ENCODE measurements around the gene EXTL1.

EXTL1 gene

DNA sequence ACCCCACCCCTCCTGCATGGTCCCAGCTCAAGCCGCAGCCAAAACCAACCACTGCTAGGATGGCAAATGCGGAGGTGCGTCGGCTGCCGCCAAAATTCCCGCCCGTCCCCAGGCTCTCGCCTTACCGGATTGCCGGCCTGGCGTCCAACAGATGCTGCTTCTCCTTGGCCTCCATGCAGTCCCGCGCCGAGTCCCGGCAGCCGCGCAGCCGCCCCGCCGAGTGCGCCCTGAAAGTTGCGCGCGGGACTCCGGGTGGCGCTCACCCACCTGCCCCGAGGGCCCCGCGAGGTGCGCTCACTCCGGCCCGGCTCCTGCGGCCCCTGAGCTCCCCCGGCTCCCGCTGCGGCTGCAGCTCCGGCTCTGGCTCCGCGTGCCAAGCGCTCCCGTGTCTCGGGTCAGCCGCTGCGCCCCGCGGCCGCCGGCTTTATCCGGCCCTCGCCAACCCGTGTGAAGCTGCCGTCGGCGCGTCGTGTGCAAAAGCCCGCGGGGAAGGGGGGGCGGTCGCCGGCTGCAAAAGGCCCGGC is 24.2 kb downstream of the EXTL1 start, which contains the start of gene SLC30A2:
TSS of gene SLC30A2 (minus strand) at position 397 of the 524 bp plus-strand sequence. CDS start at position 175, 222 bp downstream.
- H3K27ac ChIP-seq, result no peak within 1 kb of the TSS
- TF ChIP-seq, protein P1, sequence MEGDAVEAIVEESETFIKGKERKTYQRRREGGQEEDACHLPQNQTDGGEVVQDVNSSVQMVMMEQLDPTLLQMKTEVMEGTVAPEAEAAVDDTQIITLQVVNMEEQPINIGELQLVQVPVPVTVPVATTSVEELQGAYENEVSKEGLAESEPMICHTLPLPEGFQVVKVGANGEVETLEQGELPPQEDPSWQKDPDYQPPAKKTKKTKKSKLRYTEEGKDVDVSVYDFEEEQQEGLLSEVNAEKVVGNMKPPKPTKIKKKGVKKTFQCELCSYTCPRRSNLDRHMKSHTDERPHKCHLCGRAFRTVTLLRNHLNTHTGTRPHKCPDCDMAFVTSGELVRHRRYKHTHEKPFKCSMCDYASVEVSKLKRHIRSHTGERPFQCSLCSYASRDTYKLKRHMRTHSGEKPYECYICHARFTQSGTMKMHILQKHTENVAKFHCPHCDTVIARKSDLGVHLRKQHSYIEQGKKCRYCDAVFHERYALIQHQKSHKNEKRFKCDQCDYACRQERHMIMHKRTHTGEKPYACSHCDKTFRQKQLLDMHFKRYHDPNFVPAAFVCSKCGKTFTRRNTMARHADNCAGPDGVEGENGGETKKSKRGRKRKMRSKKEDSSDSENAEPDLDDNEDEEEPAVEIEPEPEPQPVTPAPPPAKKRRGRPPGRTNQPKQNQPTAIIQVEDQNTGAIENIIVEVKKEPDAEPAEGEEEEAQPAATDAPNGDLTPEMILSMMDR (conservative IDR thresholded peaks at IDR 0.05), result no peak

DNA sequence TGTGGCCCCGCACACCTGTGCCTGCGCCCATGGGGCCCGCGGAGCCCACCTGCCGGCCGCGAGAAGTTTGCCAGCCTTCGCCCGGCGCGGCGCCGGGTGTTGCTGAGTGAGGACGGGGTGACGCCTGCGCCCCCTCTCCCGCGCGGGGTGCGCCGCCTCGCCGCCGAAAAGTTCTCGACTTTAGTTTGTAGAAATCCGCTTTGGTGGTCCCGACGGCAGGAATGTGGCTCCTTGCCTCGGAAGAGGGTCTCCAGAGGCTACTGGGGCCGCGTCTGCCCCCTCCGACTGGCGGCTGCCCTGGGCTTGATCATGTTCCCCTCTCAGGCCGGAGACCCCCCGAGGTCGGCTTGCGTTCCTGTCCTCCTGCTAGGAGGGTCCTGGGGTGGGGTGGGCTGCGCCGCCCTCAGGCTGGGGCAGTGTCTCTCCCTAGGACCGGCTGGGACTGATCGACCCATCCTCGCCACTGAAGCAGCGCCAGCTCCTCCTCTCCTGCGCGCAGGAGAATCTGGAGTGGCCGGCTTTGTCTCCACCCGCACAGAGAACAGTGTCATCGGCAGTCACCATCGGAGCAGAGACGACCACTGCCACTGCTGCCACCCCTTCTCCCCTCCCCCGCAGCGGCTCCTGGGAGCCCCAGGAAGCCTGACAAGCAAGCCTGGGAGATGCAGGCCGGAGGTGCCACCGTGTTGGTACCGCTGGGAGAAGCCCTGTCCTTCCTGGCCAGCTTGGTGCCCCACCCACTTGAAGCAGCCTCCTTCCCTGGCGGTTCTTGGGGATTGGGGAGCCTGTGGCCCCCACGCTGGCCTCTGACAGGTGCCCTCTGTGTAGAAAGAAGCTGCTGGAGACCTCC is 24.9 kb downstream of the EXTL1 start:
- TF ChIP-seq, protein P1 (conservative IDR thresholded peaks at IDR 0.05), result no peak
- no peak overlapping the region for H3K27ac ChIP-seq

DNA sequence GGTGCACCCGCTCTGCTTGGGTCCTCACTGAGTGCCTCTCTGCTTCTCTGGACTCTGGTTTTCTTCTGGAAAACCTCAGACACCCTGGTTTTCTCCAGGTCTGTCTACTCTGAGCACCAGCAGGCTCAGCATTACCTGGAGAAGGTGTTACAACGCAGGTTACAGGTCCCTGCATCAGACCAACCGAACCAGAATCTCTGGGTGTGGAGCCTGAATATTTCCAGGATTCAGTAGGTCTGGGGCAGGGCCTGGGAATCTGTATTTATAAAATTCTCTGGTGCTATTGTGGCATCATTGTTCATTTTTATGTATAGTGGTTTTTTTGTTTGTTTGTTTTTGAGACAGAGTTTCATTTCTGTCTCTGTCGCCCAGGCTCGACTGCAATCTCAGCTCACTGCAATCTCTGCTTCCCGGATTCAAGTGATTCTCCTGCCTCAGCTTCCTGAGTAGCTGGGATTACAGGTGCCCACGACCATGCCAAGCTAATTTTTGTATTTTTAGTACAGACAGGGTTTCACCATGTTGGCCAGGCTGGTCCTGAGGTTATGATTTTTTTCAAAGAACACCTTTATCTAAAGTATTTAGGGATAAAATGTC is 25.8 kb downstream of the EXTL1 start:
- TF ChIP-seq, protein P1 (conservative IDR thresholded peaks at IDR 0.05), result no peak
- no peak overlapping the region for H3K27ac ChIP-seq

DNA sequence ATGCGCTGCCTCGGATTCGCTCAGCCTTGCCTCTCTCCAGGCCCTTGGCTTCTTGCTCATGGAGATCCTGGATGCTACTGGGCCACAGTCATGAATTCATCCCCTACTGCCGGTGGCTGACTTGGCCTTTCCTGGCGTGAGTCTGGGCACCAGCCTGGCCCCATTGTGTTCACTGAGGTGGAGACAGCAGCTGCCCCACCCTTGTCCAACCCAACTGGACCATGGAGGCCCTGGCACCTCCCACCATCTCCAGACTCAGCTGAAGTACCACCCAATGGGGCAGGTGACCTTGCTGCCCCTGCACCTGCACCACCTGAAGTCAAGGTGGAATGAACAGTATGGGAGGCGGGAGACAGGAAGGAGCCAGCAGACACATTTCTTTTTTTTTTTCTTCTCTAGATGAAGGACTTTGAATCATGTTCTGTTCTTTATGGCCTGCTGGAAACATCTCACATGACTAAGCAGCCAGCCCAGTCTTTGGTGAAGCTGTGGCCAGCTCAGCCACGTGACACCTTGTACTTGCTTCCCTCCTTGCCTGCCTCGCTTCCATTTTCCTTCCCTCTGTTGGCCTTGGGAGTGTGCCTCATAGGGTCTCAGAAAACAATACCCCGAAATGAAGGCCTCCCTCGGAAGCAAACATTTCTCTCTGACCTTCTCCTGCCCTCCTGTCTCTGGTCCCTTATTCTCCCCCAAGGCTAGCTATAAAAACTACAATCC is 28.1 kb downstream of the EXTL1 start:
- TF ChIP-seq, protein P1 (conservative IDR thresholded peaks at IDR 0.05), result no peak
- H3K27ac ChIP-seq, result no peak overlapping the region

DNA sequence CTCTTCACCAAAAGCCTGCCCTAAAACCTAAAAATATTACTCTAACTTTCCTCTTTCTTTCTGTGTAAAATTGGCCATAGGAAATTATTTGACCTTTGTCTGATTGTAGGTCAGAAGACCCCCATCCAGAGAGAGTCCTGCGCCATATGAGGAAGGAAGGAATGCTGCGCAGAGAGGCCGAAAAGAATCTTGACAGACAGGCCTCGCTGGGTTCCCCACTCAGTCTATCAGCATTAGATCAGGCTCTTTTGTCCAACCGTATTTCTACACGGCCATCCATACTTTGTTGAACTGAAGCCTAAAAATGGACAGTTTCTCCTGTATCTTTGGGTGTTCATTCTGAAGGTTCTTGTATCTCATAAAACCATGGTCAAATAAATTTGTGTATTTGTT is 28.7 kb downstream of the EXTL1 start:
- TF ChIP-seq, protein P1 (conservative IDR thresholded peaks at IDR 0.05), result no peak
- no peak overlapping the region for H3K27ac ChIP-seq

DNA sequence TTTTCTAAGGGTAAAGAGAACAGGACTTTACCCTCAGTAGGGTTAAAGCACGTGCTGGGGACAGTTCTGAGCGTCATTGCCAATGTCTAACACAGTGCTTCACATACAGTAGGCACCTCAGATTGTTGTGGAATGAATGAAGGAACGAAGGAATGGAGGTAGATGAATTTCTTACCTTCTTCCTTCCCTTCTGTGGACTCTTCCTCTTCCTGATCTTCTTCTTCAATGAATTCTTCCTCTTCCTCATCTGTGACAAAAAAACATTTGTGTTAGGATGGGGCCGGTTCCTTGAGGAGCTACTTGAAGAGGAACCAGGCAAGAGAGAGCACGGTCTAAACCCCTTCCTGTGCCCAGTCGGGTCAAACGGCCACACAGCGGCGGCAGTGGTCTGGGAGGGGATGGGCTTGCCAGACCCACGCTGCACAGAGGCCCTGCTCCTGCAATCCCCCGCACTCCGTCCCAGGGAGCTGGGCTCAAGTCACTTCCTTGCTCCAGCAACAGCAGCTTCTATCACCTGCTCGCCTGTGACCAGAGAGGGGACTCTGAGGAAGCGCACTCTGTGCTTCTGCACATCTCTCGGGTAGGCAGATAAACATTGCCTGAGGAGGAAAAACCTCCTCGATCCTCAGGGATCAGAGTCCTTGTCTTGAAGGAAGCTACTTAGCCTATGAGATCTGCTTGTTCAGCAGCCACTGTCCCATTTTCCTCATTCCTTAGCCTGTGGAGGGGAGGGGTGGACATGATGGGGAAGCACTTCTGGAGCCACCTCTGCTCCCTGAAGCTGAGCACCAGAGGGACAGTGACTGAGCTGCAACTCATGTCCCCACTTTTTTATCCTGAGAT is 32.4 kb downstream of the EXTL1 start:
- H3K27ac ChIP-seq, result no peak overlapping the region
- TF ChIP-seq, protein P1 (conservative IDR thresholded peaks at IDR 0.05), result no peak

All from VCaP (cell line).